Hepatocyte (in vitro differentiated cells): ENCODE measurements around the gene KCTD19. TPM values are rescaled to one million over a fixed set of nuclear protein-coding genes. Genes with fewer than 3 reads are reported as not detected.

Experiments
- DNase-seq: peaks from one replicate; pipeline ENCODE4 v3.0.0-alpha.2; 2016; ENCODE audit warnings: low spot score
- H2AFZ ChIP-seq: fragments of 200-600 bp; sonication (generic); 2 replicates; pipeline ENCODE4 v1.6.0; 2016; ENCODE audit warnings: antibody characterized with exemption, mild to moderate bottlenecking
- H3K27ac ChIP-seq: fragments of 200-600 bp; sonication (generic); 2 replicates; pipeline ENCODE4 v1.5.1; 2016; ENCODE audit warnings: mild to moderate bottlenecking
- H3K27me3 ChIP-seq: fragments of 200-600 bp; sonication (generic); 2 replicates; pipeline ENCODE4 v1.6.1; 2016
- H3K36me3 ChIP-seq: fragments of 200-600 bp; sonication (generic); replicated peaks from 2 replicates; pipeline ENCODE4 v1.5.1; 2016; ENCODE audit warnings: low read depth; ENCODE audit not compliant: insufficient read depth
- H3K4me1 ChIP-seq: fragments of 200-600 bp; sonication (generic); 2 replicates; pipeline ENCODE4 v1.5.1; 2016; ENCODE audit warnings: mild to moderate bottlenecking, moderate library complexity; ENCODE audit not compliant: insufficient read depth
- H3K4me2 ChIP-seq: fragments of 200-600 bp; sonication (generic); 2 replicates; pipeline ENCODE4 v1.6.0; 2016
- H3K4me3 ChIP-seq: fragments of 200-600 bp; sonication (generic); 2 replicates; pipeline ENCODE4 v1.5.1; 2016; ENCODE audit warnings: mild to moderate bottlenecking
- H3K79me2 ChIP-seq: fragments of 200-600 bp; sonication (generic); 2 replicates; pipeline ENCODE4 v1.6.0; 2017; ENCODE audit warnings: mild to moderate bottlenecking
- H3K9me2 ChIP-seq: fragments of 200-600 bp; sonication (generic); replicated peaks from 2 replicates; pipeline ENCODE4 v1.6.0; 2017; ENCODE audit warnings: mild to moderate bottlenecking; ENCODE audit not compliant: insufficient read depth
- H3K9me3 ChIP-seq: fragments of 200-600 bp; sonication (generic); 2 replicates; pipeline ENCODE4 v1.5.1; 2016; ENCODE audit warnings: low read depth, mild to moderate bottlenecking
- H4K20me1 ChIP-seq: fragments of 200-600 bp; sonication (generic); 2 replicates; pipeline ENCODE4 v1.6.0; 2016; ENCODE audit warnings: mild to moderate bottlenecking; ENCODE audit not compliant: insufficient read depth, poor library complexity, severe bottlenecking
- EZH2 ChIP-seq: fragments of 200-600 bp; sonication (generic); IDR thresholded peaks from 2 replicates; pipeline ENCODE4 v1.6.1; 2016; ENCODE audit warnings: antibody characterized with exemption, mild to moderate bottlenecking, borderline replicate concordance
- EZH2phosphoT487 ChIP-seq: fragments of 200-600 bp; sonication (generic); IDR thresholded peaks from one replicate; pipeline ENCODE4 v1.6.1; 2018; ENCODE audit warnings: antibody characterized with exemption, mild to moderate bottlenecking, low read depth, moderate library complexity; ENCODE audit not compliant: unreplicated experiment, severe bottlenecking
- WGBS: methylation state at CpG from one replicate; pipeline ENCODE4 v1.1.6; 2016; ENCODE audit warnings: low lambda C conversion rate; ENCODE audit errors: missing lambda C conversion rate; 5-methylcytosine and 5-hydroxymethylcytosine counted together
- polyA plus RNA-seq: library from polyadenylated mRNA; unstranded; fragments of >200 nt; fragmentation: Nextera tagmentation; extraction: Ambion mirVana; gene quantifications from 2 replicates; pipeline ENCODE4 v1.2.1, GENCODE V29; 2016
- total RNA-seq: library from RNA; depleted of rRNA; stranded (reverse); fragments of >200 nt; gene quantifications from 2 replicates; pipeline ENCODE4 v1.2.3, GENCODE V29; 2014
- TF ChIP-seq, protein P1 (sequence below): fragments of 200-600 bp; sonication (generic); IDR thresholded peaks from 2 replicates; pipeline ENCODE4 v1.5.1; 2016; ENCODE audit warnings: antibody characterized with exemption, mild to moderate bottlenecking; ENCODE audit not compliant: poor library complexity

The KCTD19 gene
- total and polyA plus RNA-seq, 2 experiments from 2014 or later: not detected

DNA sequence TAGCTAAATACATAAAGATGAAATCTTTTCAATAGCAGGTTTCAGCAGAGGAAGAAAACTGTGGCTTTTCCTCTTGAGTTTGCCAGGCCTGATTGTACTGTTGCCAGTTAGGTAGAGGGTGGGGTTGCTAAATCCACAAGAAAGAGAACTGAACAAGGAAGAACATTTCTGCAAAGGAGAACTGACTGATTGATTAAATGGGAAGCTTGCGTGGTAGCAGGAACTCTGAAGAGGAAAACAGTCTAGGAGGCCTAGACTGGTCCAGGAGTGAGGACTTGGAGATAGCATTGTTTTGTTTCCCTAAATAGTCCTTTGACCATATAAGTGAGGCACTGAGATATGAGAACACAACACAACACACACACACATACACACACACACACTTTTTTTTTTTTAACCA lies 18.9 kb upstream of the KCTD19 start:
- Histone ChIP-seq H3K4me1 (no peaks in the 10 kb centered on the region), H3K27me3 (no peaks in the 10 kb centered on the region), H3K4me2 (no peak overlapping the region), H3K79me2 (no peaks in the 10 kb centered on the region), H3K9me3 (no peaks in the 10 kb centered on the region), H3K36me3 (no peaks in the 10 kb centered on the region), H3K27ac (no peak overlapping the region), H3K9me2 (no peaks in the 10 kb centered on the region), H2AFZ (no peak overlapping the region), H4K20me1 (no peaks in the 10 kb centered on the region), H3K4me3 (no peak overlapping the region)
- no peak for DNase-seq
- 91% methylated on average over 1 of the region's 1 CpG for WGBS
- TF ChIP-seq, protein P1, sequence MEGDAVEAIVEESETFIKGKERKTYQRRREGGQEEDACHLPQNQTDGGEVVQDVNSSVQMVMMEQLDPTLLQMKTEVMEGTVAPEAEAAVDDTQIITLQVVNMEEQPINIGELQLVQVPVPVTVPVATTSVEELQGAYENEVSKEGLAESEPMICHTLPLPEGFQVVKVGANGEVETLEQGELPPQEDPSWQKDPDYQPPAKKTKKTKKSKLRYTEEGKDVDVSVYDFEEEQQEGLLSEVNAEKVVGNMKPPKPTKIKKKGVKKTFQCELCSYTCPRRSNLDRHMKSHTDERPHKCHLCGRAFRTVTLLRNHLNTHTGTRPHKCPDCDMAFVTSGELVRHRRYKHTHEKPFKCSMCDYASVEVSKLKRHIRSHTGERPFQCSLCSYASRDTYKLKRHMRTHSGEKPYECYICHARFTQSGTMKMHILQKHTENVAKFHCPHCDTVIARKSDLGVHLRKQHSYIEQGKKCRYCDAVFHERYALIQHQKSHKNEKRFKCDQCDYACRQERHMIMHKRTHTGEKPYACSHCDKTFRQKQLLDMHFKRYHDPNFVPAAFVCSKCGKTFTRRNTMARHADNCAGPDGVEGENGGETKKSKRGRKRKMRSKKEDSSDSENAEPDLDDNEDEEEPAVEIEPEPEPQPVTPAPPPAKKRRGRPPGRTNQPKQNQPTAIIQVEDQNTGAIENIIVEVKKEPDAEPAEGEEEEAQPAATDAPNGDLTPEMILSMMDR: no peak
- TF ChIP-seq EZH2: no peak
- no peak for TF ChIP-seq EZH2phosphoT487

DNA sequence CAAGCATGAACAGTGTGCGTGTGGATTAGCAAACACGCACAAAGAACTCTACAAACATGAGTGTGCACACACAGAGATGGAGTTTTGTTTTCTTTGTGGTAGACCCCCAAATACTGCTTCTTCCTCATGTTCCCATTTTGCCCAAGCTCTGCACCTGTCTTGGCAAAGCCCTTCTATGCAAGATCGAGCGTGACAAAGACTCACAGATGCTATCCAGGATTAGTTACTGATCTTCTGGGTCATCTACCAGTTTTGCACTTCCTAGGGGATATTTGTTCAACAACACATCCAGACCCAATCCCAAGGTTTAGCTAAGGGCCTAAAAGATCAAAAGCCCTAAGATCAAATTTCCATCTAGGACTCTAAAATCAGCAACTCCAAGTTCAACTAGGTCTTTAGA lies 16.1 kb upstream of the KCTD19 start:
- no peak overlapping the region for H3K27ac ChIP-seq
- no peak overlapping the region for H2AFZ ChIP-seq
- no peak overlapping the region for H3K4me3 ChIP-seq
- no peak for DNase-seq
- H3K27me3 ChIP-seq: no peaks in the 10 kb centered on the region
- TF ChIP-seq, protein P1: no peak
- TF ChIP-seq EZH2: no peak
- TF ChIP-seq EZH2phosphoT487: no peak
- H3K9me3 ChIP-seq: no peaks in the 10 kb centered on the region
- H4K20me1 ChIP-seq: no peaks in the 10 kb centered on the region
- H3K4me1 ChIP-seq: no peaks in the 10 kb centered on the region
- WGBS: 85% methylated on average over 4 of the region's 4 CpGs
- H3K79me2 ChIP-seq: no peaks in the 10 kb centered on the region
- H3K36me3 ChIP-seq: no peaks in the 10 kb centered on the region
- H3K4me2 ChIP-seq: no peak overlapping the region
- H3K9me2 ChIP-seq: no peaks in the 10 kb centered on the region

DNA sequence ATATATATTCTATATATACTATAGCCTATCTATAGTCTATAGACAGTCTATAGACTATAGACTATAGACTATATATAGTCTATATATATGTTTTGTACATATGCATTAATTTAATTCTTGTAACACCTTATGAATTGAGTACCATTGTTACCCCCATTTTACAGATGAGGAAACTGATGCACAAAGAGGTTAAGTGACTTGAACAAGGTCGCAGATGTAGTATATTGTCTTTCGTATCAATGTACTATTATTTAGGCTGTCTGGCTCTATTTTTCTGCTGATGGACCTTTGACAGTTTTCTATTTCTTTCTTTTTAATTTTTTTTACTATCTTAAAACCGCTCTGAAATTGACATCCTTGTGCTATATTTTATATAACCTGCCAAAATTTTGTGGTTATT lies 14.7 kb upstream of the KCTD19 start:
- 82% methylated on average over 3 of the region's 3 CpGs for WGBS
- Histone ChIP-seq H3K27ac (no peak overlapping the region), H3K4me3 (no peak overlapping the region), H3K4me1 (no peaks in the 10 kb centered on the region), H3K9me2 (no peaks in the 10 kb centered on the region), H3K79me2 (no peaks in the 10 kb centered on the region), H3K27me3 (no peaks in the 10 kb centered on the region), H4K20me1 (no peaks in the 10 kb centered on the region), H3K36me3 (no peaks in the 10 kb centered on the region), H2AFZ (no peak overlapping the region), H3K9me3 (no peaks in the 10 kb centered on the region), H3K4me2 (no peak overlapping the region)
- no peak for DNase-seq
- TF ChIP-seq, protein P1: no peak
- TF ChIP-seq EZH2phosphoT487 (no peak), EZH2 (no peak)

DNA sequence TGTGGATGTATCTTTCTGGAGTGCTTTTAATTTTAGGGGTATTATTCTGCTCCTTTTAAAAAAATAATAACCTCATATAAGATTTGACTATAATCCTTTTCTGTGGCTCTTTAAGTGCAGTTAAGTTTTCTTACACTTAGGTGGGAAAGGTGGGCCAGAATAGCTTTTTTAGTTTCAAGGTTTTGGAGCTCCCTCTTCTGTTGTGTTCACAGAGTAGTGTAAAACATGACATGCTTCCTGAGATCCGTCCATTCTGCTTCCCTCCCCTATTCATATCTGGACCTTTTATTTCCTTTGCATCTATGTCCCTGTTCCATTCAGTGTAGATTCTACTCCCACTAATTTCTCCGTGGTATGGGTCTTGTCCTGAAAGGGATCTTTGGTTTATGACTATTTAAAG lies 12.9 kb upstream of the KCTD19 start:
- H3K79me2 ChIP-seq: no peaks in the 10 kb centered on the region
- no peaks in the 10 kb centered on the region for H3K9me3 ChIP-seq
- TF ChIP-seq EZH2phosphoT487: no peak
- TF ChIP-seq, protein P1: peak; percentile 33
- no peaks in the 10 kb centered on the region for H3K9me2 ChIP-seq
- H3K4me1 ChIP-seq: no peaks in the 10 kb centered on the region
- DNase-seq: peak; percentile 5
- H3K36me3 ChIP-seq: no peaks in the 10 kb centered on the region
- H3K27ac ChIP-seq: no peak overlapping the region
- no peak overlapping the region for H3K4me3 ChIP-seq
- no peak overlapping the region for H3K4me2 ChIP-seq
- no peaks in the 10 kb centered on the region for H3K27me3 ChIP-seq
- H2AFZ ChIP-seq: no peak overlapping the region
- WGBS: 20% methylated on average over 2 of the region's 2 CpGs
- H4K20me1 ChIP-seq: no peaks in the 10 kb centered on the region
